Mucosa of rectum (tissue), 2 donors: ENCODE results near the gene MYH14.

Experiments
- H3K27ac ChIP-seq, 2 donors: one replicate each; pipeline ENCODE4 v1.7.0; 2013; ENCODE audit warnings: inconsistent platforms in 2 of 2, low read depth in 2 of 2, low read length in 2 of 2
- H3K27me3 ChIP-seq, 2 donors: one replicate each; pipeline ENCODE4 v1.7.0; 2013; ENCODE audit warnings: low read length in 2 of 2; ENCODE audit not compliant: control insufficient read depth in 2 of 2, insufficient read depth in 2 of 2
- H3K36me3 ChIP-seq, 2 donors: one replicate each; pipeline ENCODE4 v1.7.0; 2013; ENCODE audit warnings: low read length in 2 of 2; ENCODE audit not compliant: control insufficient read depth in 2 of 2, insufficient read depth in 2 of 2
- H3K4me1 ChIP-seq, 2 donors: one replicate each; pipeline ENCODE4 v1.7.0; 2013; ENCODE audit warnings: low read length in 2 of 2, mild to moderate bottlenecking in 1 of 2; ENCODE audit not compliant: control insufficient read depth in 2 of 2, insufficient read depth in 2 of 2
- H3K4me3 ChIP-seq, 2 donors: one replicate each; pipeline ENCODE4 v1.7.0; 2013; ENCODE audit warnings: low read length in 2 of 2
- H3K9ac ChIP-seq, 2 donors: one replicate each; pipeline ENCODE4 v1.7.0; 2013; ENCODE audit warnings: low read length in 2 of 2, low read depth in 1 of 2, mild to moderate bottlenecking in 1 of 2
- H3K9me3 ChIP-seq, 2 donors: one replicate each; pipeline ENCODE4 v1.7.0; 2013; ENCODE audit warnings: low read length in 2 of 2; ENCODE audit not compliant: control insufficient read depth in 2 of 2
- donor health status: healthy.
- donor health status: Normal muscosa, but diverticular disease.

Gene MYH14

GRCh38 chr19:50252111-50252886 is 48.9 kb downstream of the MYH14 start:
- Histone ChIP-seq H3K4me1 (no peaks in the 10 kb centered on the region), H3K9ac (no peak overlapping the region), H3K9me3 (peaks cover 0 to 4% of the 10 kb centered on the region in 2 donors), H3K27me3 (no peaks in the 10 kb centered on the region), H3K4me3 (no peak overlapping the region), H3K36me3 (peaks cover 58 to 65% of the 10 kb centered on the region in 2 donors), H3K27ac (no peak overlapping the region)

- Histone ChIP-seq H3K4me1 (no peaks in the 10 kb centered on the region), H3K27me3 (no peaks in the 10 kb centered on the region), H3K36me3 (peaks cover 64 to 71% of the 10 kb centered on the region in 2 donors), H3K9ac (no peak overlapping the region), H3K9me3 (peaks cover 0 to 4% of the 10 kb centered on the region in 2 donors), H3K27ac (no peak overlapping the region), H3K4me3 (no peak overlapping the region)
Measured at GRCh38 chr19:50252887-50253268, 49.5 kb downstream of the MYH14 start.

GRCh38 chr19:50255115-50255514 is 51.7 kb downstream of the MYH14 start:
- Histone ChIP-seq H3K4me3 (no peak overlapping the region), H3K27me3 (no peaks in the 10 kb centered on the region), H3K9ac (no peak overlapping the region), H3K9me3 (peaks cover 0 to 4% of the 10 kb centered on the region in 2 donors), H3K27ac (no peak overlapping the region), H3K36me3 (peaks cover 59 to 62% of the 10 kb centered on the region in 2 donors), H3K4me1 (no peaks in the 10 kb centered on the region)

- Histone ChIP-seq H3K9ac (no peak overlapping the region), H3K27ac (no peak overlapping the region), H3K27me3 (no peaks in the 10 kb centered on the region), H3K4me3 (no peak overlapping the region), H3K36me3 (peaks cover 63 to 70% of the 10 kb centered on the region in 2 donors), H3K9me3 (peaks cover 0 to 4% of the 10 kb centered on the region in 2 donors), H3K4me1 (no peaks in the 10 kb centered on the region)
Measured at GRCh38 chr19:50257141-50257540, 53.7 kb downstream of the MYH14 start.

- no peak overlapping the region for H3K27ac ChIP-seq
- H3K27me3 ChIP-seq, result no peaks in the 10 kb centered on the region
- H3K4me3 ChIP-seq, result no peak overlapping the region
- peaks cover 55 to 61% of the 10 kb centered on the region in 2 donors for H3K36me3 ChIP-seq
- peaks cover 0 to 4% of the 10 kb centered on the region in 2 donors for H3K9me3 ChIP-seq
- no peak overlapping the region for H3K9ac ChIP-seq
- H3K4me1 ChIP-seq, result no peaks in the 10 kb centered on the region
Measured at GRCh38 chr19:50258918-50259372, 55.5 kb downstream of the MYH14 start.

GRCh38 chr19:50261446-50261970 is 58.1 kb downstream of the MYH14 start:
- H3K4me3 ChIP-seq, result no peak overlapping the region
- peaks cover 0 to 4% of the 10 kb centered on the region in 2 donors for H3K9me3 ChIP-seq
- no peak overlapping the region for H3K9ac ChIP-seq
- no peak overlapping the region for H3K27ac ChIP-seq
- H3K27me3 ChIP-seq, result peaks cover 0 to under 1% of the 10 kb centered on the region in 2 donors
- no peaks in the 10 kb centered on the region for H3K4me1 ChIP-seq
- H3K36me3 ChIP-seq, result peaks cover 44 to 58% of the 10 kb centered on the region in 2 donors

- H3K9ac ChIP-seq, result no peak overlapping the region
- H3K4me1 ChIP-seq, result no peaks in the 10 kb centered on the region
- H3K4me3 ChIP-seq, result no peak overlapping the region
- H3K36me3 ChIP-seq, result peaks cover 37 to 50% of the 10 kb centered on the region in 2 donors
- peaks cover 0 to 2% of the 10 kb centered on the region in 2 donors for H3K27me3 ChIP-seq
- H3K27ac ChIP-seq, result no peak overlapping the region
- no peaks in the 10 kb centered on the region for H3K9me3 ChIP-seq
Measured at GRCh38 chr19:50263176-50263575, 59.8 kb downstream of the MYH14 start.

GRCh38 chr19:50264483-50265186 is 61.2 kb downstream of the MYH14 start:
- H3K4me3 ChIP-seq, result no peak overlapping the region
- no peak overlapping the region for H3K27ac ChIP-seq
- H3K27me3 ChIP-seq, result peaks cover 0 to 2% of the 10 kb centered on the region in 2 donors
- H3K9me3 ChIP-seq, result no peaks in the 10 kb centered on the region
- H3K9ac ChIP-seq, result no peak overlapping the region
- no peaks in the 10 kb centered on the region for H3K4me1 ChIP-seq
- peaks cover 43 to 53% of the 10 kb centered on the region in 2 donors for H3K36me3 ChIP-seq

GRCh38 chr19:50266041-50266440 is 62.6 kb downstream of the MYH14 start:
- Histone ChIP-seq H3K9ac (no peak overlapping the region), H3K4me3 (no peak overlapping the region), H3K9me3 (no peaks in the 10 kb centered on the region), H3K27me3 (peaks cover 0 to 2% of the 10 kb centered on the region in 2 donors), H3K4me1 (no peaks in the 10 kb centered on the region), H3K27ac (no peak overlapping the region), H3K36me3 (peaks cover 45 to 52% of the 10 kb centered on the region in 2 donors)

- Histone ChIP-seq H3K27me3 (peaks cover 0 to 2% of the 10 kb centered on the region in 2 donors), H3K4me3 (no peak overlapping the region), H3K4me1 (no peaks in the 10 kb centered on the region), H3K36me3 (peaks cover 51 to 53% of the 10 kb centered on the region in 2 donors), H3K9me3 (no peaks in the 10 kb centered on the region), H3K9ac (no peak overlapping the region), H3K27ac (no peak overlapping the region)
Measured at GRCh38 chr19:50266896-50267295, 63.5 kb downstream of the MYH14 start.
